ENCODE data around the gene IQCC. TPM values are rescaled to one million over a fixed set of nuclear protein-coding genes. Genes with fewer than 3 reads are reported as not detected.

The IQCC gene
- polyA plus RNA-seq, 3 donors: 7.7 to 11.0 (median 8.1) TPM

DNA sequence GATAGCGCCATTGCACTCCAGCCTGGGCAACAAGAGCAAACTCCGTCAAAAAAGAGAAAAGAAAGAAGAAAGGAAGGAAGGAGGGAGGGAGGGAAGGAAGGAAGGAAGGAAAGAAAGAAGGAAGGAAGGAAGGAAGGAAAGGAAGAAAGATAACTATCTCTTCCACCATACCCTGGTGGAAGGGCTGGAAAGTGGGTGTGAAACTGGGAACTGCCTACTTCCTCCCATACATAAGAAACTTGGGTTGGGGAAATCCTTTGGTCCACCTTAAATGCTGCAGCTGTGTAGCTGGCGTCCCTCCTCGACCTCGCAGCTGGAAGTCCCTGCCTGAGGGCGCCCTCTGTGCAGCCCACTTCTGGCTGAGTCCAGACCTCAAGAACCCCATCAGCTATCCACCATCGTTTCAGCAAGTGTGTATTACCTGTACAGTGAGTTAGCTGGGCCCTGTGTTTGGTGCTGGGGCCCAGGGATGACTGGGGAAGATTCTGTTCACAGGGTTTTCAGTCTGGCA, 36.9 kb downstream of the IQCC start:
- no peak for DNase-seq (ENCODE audit: extremely low read depth in 1 of 11, low read depth in 9 of 11, low spot score in 4 of 11)

- no peak for DNase-seq (ENCODE audit: extremely low read depth in 1 of 11, low read depth in 9 of 11, low spot score in 4 of 11)
Measured at GRCh38 chr1:32246888-32247273, 41.4 kb downstream of the IQCC start, which contains the start of gene FAM167B. TSS of gene FAM167B (plus strand) at chr1:32247222. CDS start at chr1:32247422, 200 bp downstream.

GRCh38 chr1:32247452-32247851, 42.0 kb downstream of the IQCC start:
- DNase-seq (ENCODE audit: extremely low read depth in 1 of 11, low read depth in 9 of 11, low spot score in 4 of 11): no peak

GRCh38 chr1:32247983-32248889, 42.8 kb downstream of the IQCC start:
- DNase-seq (ENCODE audit: extremely low read depth in 1 of 11, low read depth in 9 of 11, low spot score in 4 of 11): peak in 4 of 11 donors; percentile 57 to 70 (median 65)

- DNase-seq (ENCODE audit: extremely low read depth in 1 of 11, low read depth in 9 of 11, low spot score in 4 of 11): peak in 2 of 11 donors; percentile 31 to 56
Measured at GRCh38 chr1:32249831-32250525, 44.5 kb downstream of the IQCC start.

DNA sequence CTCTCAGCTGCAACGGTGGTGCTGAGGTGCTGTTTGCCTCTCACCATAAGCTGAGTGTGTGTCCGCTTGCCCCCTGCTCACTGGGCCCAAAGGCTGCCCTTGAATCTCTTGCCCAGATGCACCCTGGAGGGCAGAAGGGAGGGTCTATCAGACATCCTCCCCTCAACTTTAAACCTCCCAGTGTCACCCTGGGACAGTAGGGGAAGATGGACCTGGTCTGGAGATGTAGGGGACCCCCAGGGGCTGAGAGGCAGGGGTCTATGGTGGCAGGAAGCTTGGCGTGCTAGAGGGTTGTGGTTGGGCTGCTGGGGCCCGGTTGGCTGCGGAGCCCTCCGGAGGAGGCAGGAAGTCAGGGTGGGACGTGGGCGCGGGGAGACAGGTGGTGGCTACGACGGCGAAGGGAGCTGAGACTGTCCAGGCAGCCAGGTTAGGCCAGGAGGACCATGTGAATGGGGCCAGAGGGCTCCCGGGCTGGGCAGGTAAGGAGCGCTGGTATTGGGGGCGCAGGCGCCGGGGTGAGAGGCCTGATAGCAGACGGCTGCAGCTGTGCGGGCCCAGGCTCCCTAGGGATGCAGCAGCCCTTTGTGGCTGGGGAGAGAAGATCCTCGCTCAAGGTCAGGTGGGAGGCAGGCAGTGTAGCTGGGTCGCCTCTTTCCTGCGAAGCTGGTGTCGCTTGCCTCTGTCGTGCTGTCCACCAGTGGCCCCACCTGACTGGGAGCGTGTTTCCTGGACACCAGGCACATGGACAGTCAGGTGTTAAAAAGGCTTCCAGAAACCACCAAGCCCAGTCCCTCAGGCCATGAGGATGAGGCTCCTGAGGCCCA, 45.6 kb downstream of the IQCC start, which contains the start of gene LCK:
Gene LCK, plus strand, starts transcription at position 373 of the 824 bp plus-strand sequence. CDS start 23,065 bp downstream, outside the sequence.
- no peak for DNase-seq (ENCODE audit: extremely low read depth in 1 of 11, low read depth in 9 of 11, low spot score in 4 of 11)

GRCh38 chr1:32255072-32256071, 49.9 kb downstream of the IQCC start:
- DNase-seq (ENCODE audit: extremely low read depth in 1 of 11, low read depth in 9 of 11, low spot score in 4 of 11): no peak

DNA sequence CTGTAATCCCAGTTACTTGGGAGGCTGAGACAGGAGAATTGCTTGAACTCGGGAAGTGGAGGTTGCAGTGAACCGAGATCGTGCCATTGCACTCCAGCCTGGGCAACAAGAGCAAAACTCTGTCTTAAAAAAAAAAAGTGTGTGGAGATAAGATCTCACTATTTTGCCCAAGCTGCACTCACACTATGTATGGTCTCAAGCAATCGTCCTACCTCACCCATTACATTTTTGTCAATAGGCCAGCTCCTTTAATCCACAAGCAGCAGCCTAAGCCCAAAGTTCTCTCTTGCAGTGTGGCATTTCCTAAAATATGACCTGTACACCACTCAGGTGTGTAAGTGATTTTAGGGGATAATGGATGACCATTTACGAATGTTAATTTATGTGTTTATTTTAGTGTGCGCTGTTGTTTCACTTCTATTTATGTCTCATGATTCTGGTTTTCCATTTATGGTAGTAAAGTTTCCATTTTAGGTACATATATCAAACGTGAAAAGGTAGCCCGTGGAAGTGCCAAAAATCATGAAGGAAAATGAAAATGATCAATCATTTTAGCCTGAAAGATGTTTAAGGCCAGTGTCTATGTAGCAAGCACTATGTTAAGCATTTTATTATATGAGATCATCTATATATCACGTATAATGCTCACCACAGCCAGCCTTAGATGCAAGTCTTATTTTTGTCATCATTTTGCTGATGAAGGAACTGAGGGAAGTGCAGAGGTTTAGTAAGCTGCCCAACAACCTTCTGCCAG, 51.2 kb downstream of the IQCC start:
- DNase-seq (ENCODE audit: extremely low read depth in 1 of 11, low read depth in 9 of 11, low spot score in 4 of 11): no peak

DNA sequence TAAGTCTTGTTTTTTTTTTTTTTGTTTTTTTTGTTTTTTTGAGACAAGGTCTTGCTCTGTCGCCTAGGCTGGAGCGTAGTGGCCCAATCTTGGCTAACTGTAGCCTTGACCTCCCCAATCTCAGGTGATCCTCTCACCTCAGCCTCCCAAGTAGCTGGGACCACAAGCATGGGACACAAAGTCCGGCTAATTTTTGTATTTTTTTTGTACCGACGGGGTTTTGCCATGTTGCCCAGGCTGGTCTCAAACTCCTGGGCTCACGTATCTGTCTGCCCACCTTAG, 51.7 kb downstream of the IQCC start:
- no peak for DNase-seq (ENCODE audit: extremely low read depth in 1 of 11, low read depth in 9 of 11, low spot score in 4 of 11)

Other genes starting within 250 kb of the IQCC start
- 100 to 1,000 TPM; 227 to 280 (median 258) TPM for gene KHDRBS1, start 191.8 kb upstream of the IQCC start, polyA plus RNA-seq (ENCODE audit: insufficient read length in 3 of 3)
- 10 to 100 TPM; 19.2 to 21.3 (median 20.0) TPM for gene TMEM39B, start 132.7 kb upstream of the IQCC start, polyA plus RNA-seq (ENCODE audit: insufficient read length in 3 of 3)
- 10 to 100 TPM; 32.7 to 35.7 (median 35.3) TPM for gene KPNA6, start 97.6 kb upstream of the IQCC start, polyA plus RNA-seq (ENCODE audit: insufficient read length in 3 of 3)
- gene TXLNA, start 26.0 kb upstream of the IQCC start, polyA plus RNA-seq (ENCODE audit: insufficient read length in 3 of 3): 10 to 100 TPM; 44.4 to 50.6 (median 45.5) TPM
- gene CCDC28B, start 5.1 kb upstream of the IQCC start, polyA plus RNA-seq (ENCODE audit: insufficient read length in 3 of 3): 10 to 100 TPM; 17.8 to 30.2 (median 27.4) TPM
- gene DCDC2B, start 3.4 kb downstream of the IQCC start, polyA plus RNA-seq (ENCODE audit: insufficient read length in 3 of 3): 1 to 10 TPM in 1 of 3 donors, under 1 TPM in 2; 0.75 to 2.6 (median 0.98) TPM
- gene TMEM234, start 16.7 kb downstream of the IQCC start, polyA plus RNA-seq (ENCODE audit: insufficient read length in 3 of 3): 10 to 100 TPM; 23.0 to 33.6 (median 27.4) TPM
- gene EIF3I, start 16.7 kb downstream of the IQCC start, polyA plus RNA-seq (ENCODE audit: insufficient read length in 3 of 3): 100 to 1,000 TPM; 168 to 187 (median 181) TPM
- gene FAM167B, start 41.6 kb downstream of the IQCC start, polyA plus RNA-seq (ENCODE audit: insufficient read length in 3 of 3): 10 to 100 TPM in 2 of 3 donors, 1 to 10 TPM in 1; 6.5 to 13.3 (median 10.4) TPM
- gene LCK, start 45.6 kb downstream of the IQCC start, polyA plus RNA-seq (ENCODE audit: insufficient read length in 3 of 3): 1 to 10 TPM; 3.4 to 4.8 (median 3.8) TPM
- gene HDAC1, start 86.4 kb downstream of the IQCC start, polyA plus RNA-seq (ENCODE audit: insufficient read length in 3 of 3): 100 to 1,000 TPM; 174 to 189 (median 181) TPM
- gene MARCKSL1, start 130.6 kb downstream of the IQCC start, polyA plus RNA-seq (ENCODE audit: insufficient read length in 3 of 3): 100 to 1,000 TPM; 402 to 500 (median 427) TPM
- gene FAM229A, start 156.8 kb downstream of the IQCC start, polyA plus RNA-seq (ENCODE audit: insufficient read length in 3 of 3): 10 to 100 TPM in 1 of 3 donors, 1 to 10 TPM in 2; 5.5 to 12.7 (median 5.9) TPM
- gene TSSK3, start 156.9 kb downstream of the IQCC start, polyA plus RNA-seq (ENCODE audit: insufficient read length in 3 of 3): 1 to 10 TPM; 3.6 to 8.8 (median 4.2) TPM
- 10 to 100 TPM; 57.6 to 65.3 (median 59.4) TPM for gene BSDC1, start 188.8 kb downstream of the IQCC start, polyA plus RNA-seq (ENCODE audit: insufficient read length in 3 of 3)